ENCODE results near the gene MEIS1.

Gene MEIS1

DNA sequence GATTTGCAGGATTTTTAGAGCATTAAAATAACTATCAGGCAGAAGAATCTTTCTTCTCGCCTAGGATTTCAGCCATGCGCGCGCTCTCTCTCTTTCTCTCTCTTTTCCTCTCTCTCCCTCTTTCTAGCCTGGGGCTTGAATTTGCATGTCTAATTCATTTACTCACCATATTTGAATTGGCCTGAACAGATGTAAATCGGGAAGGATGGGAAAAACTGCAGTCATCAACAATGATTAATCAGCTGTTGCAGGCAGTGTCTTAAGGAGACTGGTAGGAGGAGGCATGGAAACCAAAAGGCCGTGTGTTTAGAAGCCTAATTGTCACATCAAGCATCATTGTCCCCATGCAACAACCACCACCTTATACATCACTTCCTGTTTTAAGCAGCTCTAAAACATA, 137.0 kb downstream of the MEIS1 start:
- DNase-seq = no peak

DNA sequence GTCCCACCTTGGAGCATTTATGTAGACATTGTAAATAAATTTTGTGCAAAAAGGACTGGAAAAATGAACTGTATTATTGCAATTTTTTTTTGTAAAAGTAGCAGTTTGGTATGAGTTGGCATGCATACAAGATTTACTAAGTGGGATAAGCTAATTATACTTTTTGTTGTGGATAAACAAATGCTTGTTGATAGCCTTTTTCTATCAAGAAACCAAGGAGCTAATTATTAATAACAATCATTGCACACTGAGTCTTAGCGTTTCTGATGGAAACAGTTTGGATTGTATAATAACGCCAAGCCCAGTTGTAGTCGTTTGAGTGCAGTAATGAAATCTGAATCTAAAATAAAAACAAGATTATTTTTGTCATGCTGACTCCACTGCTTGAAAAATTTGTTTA, 137.5 kb downstream of the MEIS1 start:
- DNase-seq = no peak

DNA sequence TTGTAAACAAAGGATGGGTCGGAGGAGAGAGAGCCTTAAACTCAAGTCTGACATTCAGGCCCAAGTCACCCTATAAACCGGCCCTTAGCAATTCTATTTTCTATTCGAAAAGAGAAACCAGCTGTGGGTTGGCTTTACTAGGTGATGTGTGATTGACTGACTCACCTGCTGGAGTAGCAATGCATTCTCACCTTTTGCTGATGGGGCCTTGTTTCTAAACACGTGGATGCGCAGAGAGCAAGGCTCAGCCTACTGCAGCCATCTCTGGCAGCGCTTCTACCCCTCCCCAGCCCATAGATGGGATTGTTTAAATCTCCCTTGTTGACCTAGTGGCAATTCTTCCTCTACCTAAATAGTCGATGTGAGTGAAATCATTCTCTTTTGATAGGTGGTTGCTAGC, 138.5 kb downstream of the MEIS1 start:
- peak; percentile 51 for DNase-seq

DNA sequence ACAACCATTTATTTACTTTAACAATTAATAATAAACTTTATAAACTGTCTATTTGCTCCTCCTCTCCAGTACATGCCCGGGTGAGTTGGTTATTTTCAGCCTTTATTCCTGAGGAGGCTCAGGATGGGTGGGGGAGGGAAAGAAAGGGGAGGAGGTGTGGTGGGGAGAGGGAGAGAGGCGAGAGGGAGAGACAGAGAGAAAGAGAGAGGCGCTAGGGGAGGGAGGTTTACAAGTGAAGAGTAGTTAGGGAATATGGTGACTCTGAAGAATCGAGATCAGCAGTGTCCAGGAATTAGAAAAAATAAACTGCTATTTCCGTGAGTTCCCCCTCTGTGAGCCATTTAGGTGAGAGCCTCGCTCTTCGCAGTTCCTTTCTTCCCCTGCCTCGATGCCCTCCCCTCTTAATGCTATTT, 138.9 kb downstream of the MEIS1 start:
- DNase-seq = peak; percentile 51

DNA sequence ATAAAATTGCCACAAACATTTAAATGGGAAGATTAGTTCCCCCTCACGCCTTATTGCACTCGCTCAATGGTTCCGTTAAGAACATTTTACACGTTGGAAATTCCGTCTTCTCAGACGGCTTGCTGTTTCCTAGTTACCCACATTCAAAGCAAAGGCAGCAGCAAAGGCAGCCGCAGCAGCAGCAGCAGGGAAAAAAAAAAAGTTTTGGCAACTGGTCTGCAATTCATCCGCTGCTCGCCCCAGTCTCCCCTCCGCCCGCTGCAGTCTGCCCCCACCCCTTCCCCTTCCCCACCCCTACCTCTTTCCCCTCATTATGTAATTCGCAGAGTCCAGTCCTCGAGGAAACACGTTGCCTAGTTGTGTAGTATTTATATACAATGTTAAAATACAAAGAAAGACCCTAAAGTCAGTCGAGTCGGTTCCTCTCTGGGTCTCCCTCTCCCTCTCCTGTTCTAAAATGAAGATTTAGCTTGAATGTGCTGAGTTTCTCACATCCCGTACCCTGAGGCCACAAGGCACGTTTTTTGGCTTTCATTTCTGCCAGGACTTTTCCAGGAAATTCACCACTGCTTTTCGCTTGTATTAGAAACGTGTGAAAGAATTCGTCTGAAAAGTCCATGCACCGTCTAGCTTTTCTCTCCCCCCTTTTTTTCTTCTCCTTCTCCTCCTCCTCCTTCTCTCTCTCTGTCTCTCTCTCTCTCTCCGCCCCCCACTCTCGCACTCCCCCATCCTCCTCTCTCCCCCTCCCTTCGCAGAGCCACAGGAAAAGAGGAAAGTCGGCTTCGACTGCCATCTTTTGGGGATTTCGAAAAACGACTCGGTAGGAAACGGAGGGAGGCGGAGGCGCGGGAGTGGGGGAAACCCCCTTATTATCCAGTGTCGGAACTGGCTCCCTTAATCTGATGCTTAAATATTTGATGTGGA, 140.0 kb downstream of the MEIS1 start:
- DNase-seq = peak; percentile 84

DNA sequence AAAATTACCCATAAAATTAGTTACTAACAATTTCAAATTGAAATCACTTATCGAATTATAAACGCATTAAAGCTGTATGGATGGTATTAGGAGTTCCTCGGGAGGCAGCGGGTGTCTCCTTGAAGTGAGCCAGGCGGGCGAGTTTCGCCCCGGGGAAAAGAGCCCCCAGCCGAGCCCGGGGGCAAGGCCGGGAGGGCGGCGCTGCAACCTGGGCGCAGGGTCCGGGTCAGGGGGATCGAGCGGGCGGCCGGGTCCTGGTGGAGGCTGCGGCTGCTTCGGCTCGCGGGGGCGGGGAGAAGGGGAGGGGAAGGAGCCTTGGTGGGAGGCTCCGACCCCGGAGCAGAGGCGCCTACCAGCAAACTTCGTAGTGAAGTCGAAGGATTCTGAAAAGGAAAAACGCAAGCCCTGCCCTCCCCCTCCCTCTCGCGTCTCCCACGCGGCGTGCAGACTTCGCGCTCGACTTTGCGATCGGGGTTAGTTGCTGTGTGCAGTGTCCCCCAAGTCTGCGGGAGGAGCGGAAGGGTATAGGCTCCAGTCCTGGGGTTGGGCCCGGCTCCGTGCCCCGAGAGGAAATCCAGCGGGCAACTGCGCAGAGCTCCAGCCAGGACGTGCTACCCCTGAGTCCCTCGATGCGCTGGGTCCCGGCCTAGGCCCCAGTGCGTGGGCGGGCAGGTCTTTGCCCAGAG, 140.8 kb downstream of the MEIS1 start:
- DNase-seq = no peak

- no peak for DNase-seq
Measured at GRCh38 chr2:66576311-66576560, 141.3 kb downstream of the MEIS1 start.

- no peak for DNase-seq
Measured at GRCh38 chr2:66576561-66577320, 141.8 kb downstream of the MEIS1 start.

GRCh38 chr2:66577321-66578053, 142.6 kb downstream of the MEIS1 start:
- no peak for DNase-seq

DNA sequence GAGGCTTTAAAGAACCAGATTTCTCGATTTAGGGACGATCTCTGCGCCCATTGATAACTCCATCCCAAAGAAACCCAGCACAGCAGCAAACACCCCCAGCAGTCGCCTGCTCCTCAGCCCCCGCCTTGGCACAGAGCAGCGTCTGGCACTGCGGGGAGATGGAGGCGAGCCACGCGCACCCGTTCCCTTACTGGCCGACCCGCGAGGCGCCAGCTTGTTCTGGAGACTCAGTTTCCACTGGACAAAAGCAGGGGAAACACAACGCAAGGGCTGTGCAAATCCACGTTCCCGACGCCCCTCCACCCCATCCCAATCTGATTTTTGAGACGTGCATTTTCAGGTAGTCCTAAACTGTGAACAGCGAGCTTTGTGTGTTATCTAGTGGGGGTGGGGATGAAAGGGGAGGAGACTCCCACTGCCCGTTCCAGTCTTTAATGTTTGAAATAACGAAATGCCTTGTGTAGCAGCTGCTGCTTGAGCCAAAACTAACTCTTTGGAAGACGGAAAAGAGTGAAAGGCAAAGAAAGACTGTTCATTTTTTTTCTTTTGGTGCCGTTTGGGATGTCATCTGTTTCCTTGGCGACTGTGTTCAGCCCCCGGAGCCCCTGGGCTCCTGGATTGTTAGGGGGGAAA, 143.2 kb downstream of the MEIS1 start:
- no peak for DNase-seq

GRCh38 chr2:66578687-66579106, 143.8 kb downstream of the MEIS1 start:
- DNase-seq = no peak

DNA sequence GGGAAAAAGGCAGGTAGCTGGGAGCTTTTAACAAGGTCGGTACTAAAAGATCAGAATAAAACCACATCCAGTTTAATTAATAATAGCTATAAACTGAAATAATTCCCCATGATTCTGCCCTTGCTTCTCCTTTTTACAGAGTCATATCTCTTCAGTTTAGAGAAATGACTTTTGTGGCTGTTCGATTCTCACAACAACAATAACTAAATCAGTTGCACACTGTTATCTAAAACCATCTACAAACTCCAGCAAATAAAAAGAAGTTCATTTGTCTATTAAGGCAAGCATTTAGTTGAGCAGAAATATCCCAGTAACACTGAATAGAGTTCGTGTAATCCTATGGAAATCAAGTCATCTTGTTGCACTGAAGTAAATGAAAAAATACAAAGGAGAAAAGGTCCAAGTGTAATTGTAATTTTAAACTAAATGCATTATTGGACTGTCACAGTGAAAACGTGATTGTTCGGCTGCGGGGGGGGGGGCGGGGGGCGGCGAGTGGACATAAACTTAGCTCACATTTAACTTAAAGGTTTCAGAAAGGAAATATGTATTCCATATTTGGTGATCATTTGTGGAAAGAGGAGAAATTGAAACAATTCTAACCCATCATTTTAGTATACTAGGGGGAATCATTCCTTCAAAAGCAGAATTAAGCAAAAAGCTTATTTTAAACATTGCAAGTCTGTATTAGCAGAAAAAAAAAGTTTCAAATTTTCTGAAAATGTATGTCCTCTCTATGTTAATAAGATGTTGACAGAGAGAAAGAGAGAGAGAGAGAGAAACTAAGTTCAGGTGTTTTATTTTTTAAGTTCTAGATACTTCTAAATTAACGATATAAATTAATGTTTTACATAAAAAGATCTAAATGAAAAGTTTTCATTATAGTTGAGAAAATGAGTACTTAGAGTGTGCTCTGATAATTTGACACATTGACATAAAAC, 144.5 kb downstream of the MEIS1 start:
- DNase-seq = no peak

- no peak for DNase-seq
Measured at GRCh38 chr2:66580166-66581049, 145.5 kb downstream of the MEIS1 start.

DNA sequence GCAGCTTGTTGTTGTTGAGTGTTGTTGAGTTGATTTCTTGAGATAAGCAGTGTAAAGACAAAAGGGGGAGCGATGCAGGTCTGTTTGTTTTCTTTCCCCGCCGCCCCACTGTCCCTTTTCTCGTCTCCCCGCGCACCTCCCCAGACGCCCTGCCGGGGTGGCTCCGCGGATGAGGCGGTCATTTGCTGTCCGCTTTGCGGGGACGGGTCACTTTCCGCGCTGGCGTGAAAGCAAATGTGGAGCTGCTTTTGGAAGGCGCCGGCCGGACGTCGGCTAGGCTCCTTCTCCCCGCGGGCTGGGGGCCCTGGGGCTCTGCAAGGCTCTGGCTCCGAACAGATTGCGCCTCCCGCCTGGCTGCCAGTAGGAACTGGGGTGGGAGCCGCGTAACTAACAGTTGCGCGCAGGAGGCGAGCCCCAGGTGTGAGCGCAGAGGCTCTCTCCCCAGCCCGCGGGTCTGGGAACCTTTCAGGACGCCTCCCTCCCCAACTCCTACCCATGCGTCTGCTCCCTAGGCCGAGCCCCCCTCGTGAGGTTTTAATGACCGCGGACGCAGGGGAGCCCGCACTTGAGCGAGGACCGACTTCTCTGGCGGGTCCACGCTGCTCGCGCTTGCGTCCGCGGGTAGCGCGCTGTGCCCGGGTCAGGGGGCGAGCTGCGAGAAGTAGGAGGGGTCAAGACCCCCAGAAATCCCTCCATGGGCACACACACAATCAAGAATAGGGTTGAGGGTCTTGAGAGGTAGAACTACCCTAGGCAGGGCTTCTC, 146.6 kb downstream of the MEIS1 start:
- no peak for DNase-seq

GRCh38 chr2:66582104-66582986, 147.4 kb downstream of the MEIS1 start:
- DNase-seq = no peak

DNA sequence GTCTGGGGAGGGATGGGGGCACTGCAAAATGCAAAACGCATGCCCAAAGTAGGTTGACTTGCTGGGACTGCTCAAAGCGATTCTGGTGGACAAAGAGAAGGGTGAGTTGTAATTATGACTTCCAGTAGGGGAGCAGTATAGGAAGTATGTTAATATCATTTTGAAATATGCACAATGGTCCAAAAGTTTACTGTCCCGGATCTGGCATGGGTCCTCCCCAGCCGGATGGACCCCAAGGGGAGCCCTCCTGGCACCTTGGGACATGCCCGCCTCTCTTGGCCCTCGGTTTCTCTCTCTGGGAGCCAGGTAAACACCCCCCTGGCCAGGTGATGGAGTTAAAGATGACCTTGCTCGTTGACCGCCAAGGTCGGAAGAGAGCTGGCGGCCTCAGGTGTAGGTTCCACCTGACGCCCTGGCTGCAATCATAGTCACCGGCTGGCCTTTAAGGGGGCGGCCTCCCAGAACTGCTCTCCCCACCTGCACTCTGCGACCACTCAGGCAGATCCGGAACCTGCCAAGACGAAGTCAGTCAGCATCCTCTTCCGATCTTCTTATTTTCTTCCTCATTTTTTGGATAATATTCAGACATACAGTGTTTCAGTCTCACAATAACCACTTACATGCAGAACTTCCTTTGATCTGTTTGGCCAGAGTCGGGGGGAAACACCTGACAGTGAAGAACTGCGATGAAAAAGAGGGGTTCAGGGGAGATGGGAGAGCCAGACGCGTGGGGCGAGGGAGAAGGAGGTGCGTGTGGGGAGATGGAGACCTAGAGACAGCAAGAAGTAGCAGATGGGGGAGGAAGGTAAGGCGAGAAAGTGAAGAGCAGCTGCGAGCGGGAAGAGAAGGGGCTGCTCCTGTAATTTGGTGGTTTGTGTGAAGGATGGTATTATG, 148.3 kb downstream of the MEIS1 start:
- no peak for DNase-seq

- DNase-seq = no peak
Measured at GRCh38 chr2:66583881-66584280, 149.0 kb downstream of the MEIS1 start.

Data from NCI-H774 (cell line).